ENCODE results near the gene PARN.
"Not testable (repeated sequence)": the region's sequence is repeated elsewhere in the genome, so short reads cannot be mapped to it uniquely, and the experiment has no call there.

The PARN gene

GRCh38 chr16:14462811-14463210, 167.2 kb downstream of the PARN start:
- DNase-seq, result no peak

- DNase-seq, result no peak
Measured at GRCh38 chr16:14460726-14461125, 169.3 kb downstream of the PARN start.

GRCh38 chr16:14458576-14458975, 171.5 kb downstream of the PARN start:
- DNase-seq, result no peak

- no peak for DNase-seq
Measured at GRCh38 chr16:14456793-14457481, 173.1 kb downstream of the PARN start.

- no peak for DNase-seq
Measured at GRCh38 chr16:14455573-14455972, 174.5 kb downstream of the PARN start.

- DNase-seq, result no peak
Measured at GRCh38 chr16:14454391-14454790, 175.7 kb downstream of the PARN start.

- DNase-seq, result no peak
Measured at GRCh38 chr16:14452066-14452465, 178.0 kb downstream of the PARN start.

- no peak for DNase-seq
Measured at GRCh38 chr16:14450846-14451245, 179.2 kb downstream of the PARN start.

- DNase-seq, result no peak
Measured at GRCh38 chr16:14449790-14450480, 180.1 kb downstream of the PARN start.

GRCh38 chr16:14449334-14449733, 180.7 kb downstream of the PARN start:
- no peak for DNase-seq

- no peak for DNase-seq
Measured at GRCh38 chr16:14448879-14449278, 181.2 kb downstream of the PARN start.

GRCh38 chr16:14447783-14448182, 182.3 kb downstream of the PARN start:
- DNase-seq, result no peak

GRCh38 chr16:14446796-14447195, 183.3 kb downstream of the PARN start:
- no peak for DNase-seq

- DNase-seq, result no peak
Measured at GRCh38 chr16:14445937-14446715, 183.9 kb downstream of the PARN start.

GRCh38 chr16:14444979-14445810, 184.9 kb downstream of the PARN start:
- DNase-seq, result no peak

- not testable (repeated sequence) for DNase-seq
Measured at GRCh38 chr16:14441533-14441932, 188.5 kb downstream of the PARN start.

GRCh38 chr16:14438256-14438655, 191.8 kb downstream of the PARN start:
- DNase-seq, result no peak

GRCh38 chr16:14437426-14437825, 192.6 kb downstream of the PARN start:
- DNase-seq, result no peak

GRCh38 chr16:14436401-14436955, 193.6 kb downstream of the PARN start:
- DNase-seq, result no peak

- DNase-seq, result no peak
Measured at GRCh38 chr16:14434860-14435259, 195.2 kb downstream of the PARN start.

- DNase-seq, result not testable (repeated sequence)
Measured at GRCh38 chr16:14428971-14429637, 201.0 kb downstream of the PARN start.

GRCh38 chr16:14428043-14428442, 202.0 kb downstream of the PARN start:
- no peak for DNase-seq
